ENCODE results near the gene HSD17B4. TPM values are rescaled to one million over a fixed set of nuclear protein-coding genes. Genes with fewer than 3 reads are reported as not detected.
"Not testable (repeated sequence)": the region's sequence is repeated elsewhere in the genome, so short reads cannot be mapped to it uniquely, and the experiment has no call there.

Gene HSD17B4
- total and polyA plus RNA-seq, 2 experiments from 2014 or later: 326 to 332 TPM

DNA sequence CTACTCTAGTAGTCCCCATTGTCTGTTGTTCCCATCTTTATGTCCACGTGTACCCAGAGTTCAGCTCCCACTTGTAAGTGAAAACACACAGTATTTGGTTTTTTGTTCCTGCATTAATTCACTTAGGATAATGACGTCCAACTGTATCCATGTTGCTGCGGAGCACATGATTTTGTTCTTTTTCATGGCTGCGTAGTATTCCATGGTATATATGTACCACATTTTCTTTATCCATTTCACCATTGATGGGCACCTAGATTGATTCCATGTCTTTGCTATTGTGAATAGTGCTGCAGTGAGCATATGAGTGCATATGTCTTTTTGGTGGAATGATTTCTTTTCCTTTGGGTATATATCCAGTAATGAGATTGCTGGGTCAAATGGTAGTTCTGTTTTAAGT is 51.6 kb downstream of the HSD17B4 start:
- Mint-ChIP-seq H3K9me3 (peaks cover 31% of the 10 kb centered on the region), H3K36me3 (ENCODE audit: low read depth) (peaks cover 73% of the 10 kb centered on the region)
- H3K27me3 ChIP-seq (ENCODE audit: insufficient read depth); H3K27ac Mint-ChIP-seq; H3K27me3 Mint-ChIP-seq (ENCODE audit: insufficient read depth, low read depth, poor library complexity); H2AFZ ChIP-seq; H4K20me1 ChIP-seq (replicated peaks; ENCODE audit: insufficient read depth); H3K9me2 ChIP-seq (ENCODE audit: insufficient read depth); H3K4me3 Mint-ChIP-seq; H3K4me3 ChIP-seq; H3K4me1 ChIP-seq (ENCODE audit: insufficient read depth); H3K27ac ChIP-seq (ENCODE audit: low read depth); ATAC-seq; H3F3A ChIP-seq (replicated peaks; ENCODE audit: low read depth); H3K4me2 ChIP-seq; H3K4me1 Mint-ChIP-seq; DNase-seq (ENCODE audit: low spot score): not testable (repeated sequence)
- Histone ChIP-seq H3K36me3 (ENCODE audit: insufficient read depth) (peaks cover 39% of the 10 kb centered on the region), H3K79me2 (replicated peaks; ENCODE audit: insufficient read depth) (peaks cover 27% of the 10 kb centered on the region)

DNA sequence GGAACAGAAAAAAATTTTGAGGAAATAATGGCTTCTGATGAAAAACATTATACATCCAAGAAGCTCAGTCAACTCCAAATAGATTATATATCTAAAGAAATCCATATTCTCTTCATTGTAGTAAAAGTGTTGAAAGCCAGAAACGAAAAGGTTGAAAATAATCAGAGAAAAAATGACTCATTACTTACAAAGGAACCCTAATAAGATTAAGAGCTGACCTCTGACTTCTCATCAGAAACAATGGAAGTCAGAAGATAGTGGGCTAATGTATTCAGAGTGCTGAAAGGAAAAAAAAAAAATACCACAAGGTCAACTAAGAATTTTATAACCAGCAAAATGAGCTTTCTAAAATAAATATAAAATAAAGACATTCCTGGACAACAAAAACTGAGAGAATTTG is 60.0 kb downstream of the HSD17B4 start:
- Histone ChIP-seq H3K4me3 (no peak overlapping the region), H3K27me3 (ENCODE audit: insufficient read depth) (no peaks in the 10 kb centered on the region), H3K4me1 (ENCODE audit: insufficient read depth) (no peaks in the 10 kb centered on the region), H2AFZ (no peak overlapping the region), H3K4me2 (no peak overlapping the region), H3K27ac (ENCODE audit: low read depth) (no peak overlapping the region), H3K79me2 (replicated peaks; ENCODE audit: insufficient read depth) (no peaks in the 10 kb centered on the region; the same call in 1 of the 2 replicates), H3K9me2 (ENCODE audit: insufficient read depth) (no peaks in the 10 kb centered on the region), H4K20me1 (replicated peaks; ENCODE audit: insufficient read depth) (no peaks in the 10 kb centered on the region), H3K36me3 (ENCODE audit: insufficient read depth) (peaks cover 49% of the 10 kb centered on the region), H3F3A (replicated peaks; ENCODE audit: low read depth) (no peaks in the 10 kb centered on the region)
- H3K27ac Mint-ChIP-seq: no peak overlapping the region
- H3K9me3 Mint-ChIP-seq: no peaks in the 10 kb centered on the region; the same call in 2 of the 3 replicates
- TF ChIP-seq, protein P1, sequence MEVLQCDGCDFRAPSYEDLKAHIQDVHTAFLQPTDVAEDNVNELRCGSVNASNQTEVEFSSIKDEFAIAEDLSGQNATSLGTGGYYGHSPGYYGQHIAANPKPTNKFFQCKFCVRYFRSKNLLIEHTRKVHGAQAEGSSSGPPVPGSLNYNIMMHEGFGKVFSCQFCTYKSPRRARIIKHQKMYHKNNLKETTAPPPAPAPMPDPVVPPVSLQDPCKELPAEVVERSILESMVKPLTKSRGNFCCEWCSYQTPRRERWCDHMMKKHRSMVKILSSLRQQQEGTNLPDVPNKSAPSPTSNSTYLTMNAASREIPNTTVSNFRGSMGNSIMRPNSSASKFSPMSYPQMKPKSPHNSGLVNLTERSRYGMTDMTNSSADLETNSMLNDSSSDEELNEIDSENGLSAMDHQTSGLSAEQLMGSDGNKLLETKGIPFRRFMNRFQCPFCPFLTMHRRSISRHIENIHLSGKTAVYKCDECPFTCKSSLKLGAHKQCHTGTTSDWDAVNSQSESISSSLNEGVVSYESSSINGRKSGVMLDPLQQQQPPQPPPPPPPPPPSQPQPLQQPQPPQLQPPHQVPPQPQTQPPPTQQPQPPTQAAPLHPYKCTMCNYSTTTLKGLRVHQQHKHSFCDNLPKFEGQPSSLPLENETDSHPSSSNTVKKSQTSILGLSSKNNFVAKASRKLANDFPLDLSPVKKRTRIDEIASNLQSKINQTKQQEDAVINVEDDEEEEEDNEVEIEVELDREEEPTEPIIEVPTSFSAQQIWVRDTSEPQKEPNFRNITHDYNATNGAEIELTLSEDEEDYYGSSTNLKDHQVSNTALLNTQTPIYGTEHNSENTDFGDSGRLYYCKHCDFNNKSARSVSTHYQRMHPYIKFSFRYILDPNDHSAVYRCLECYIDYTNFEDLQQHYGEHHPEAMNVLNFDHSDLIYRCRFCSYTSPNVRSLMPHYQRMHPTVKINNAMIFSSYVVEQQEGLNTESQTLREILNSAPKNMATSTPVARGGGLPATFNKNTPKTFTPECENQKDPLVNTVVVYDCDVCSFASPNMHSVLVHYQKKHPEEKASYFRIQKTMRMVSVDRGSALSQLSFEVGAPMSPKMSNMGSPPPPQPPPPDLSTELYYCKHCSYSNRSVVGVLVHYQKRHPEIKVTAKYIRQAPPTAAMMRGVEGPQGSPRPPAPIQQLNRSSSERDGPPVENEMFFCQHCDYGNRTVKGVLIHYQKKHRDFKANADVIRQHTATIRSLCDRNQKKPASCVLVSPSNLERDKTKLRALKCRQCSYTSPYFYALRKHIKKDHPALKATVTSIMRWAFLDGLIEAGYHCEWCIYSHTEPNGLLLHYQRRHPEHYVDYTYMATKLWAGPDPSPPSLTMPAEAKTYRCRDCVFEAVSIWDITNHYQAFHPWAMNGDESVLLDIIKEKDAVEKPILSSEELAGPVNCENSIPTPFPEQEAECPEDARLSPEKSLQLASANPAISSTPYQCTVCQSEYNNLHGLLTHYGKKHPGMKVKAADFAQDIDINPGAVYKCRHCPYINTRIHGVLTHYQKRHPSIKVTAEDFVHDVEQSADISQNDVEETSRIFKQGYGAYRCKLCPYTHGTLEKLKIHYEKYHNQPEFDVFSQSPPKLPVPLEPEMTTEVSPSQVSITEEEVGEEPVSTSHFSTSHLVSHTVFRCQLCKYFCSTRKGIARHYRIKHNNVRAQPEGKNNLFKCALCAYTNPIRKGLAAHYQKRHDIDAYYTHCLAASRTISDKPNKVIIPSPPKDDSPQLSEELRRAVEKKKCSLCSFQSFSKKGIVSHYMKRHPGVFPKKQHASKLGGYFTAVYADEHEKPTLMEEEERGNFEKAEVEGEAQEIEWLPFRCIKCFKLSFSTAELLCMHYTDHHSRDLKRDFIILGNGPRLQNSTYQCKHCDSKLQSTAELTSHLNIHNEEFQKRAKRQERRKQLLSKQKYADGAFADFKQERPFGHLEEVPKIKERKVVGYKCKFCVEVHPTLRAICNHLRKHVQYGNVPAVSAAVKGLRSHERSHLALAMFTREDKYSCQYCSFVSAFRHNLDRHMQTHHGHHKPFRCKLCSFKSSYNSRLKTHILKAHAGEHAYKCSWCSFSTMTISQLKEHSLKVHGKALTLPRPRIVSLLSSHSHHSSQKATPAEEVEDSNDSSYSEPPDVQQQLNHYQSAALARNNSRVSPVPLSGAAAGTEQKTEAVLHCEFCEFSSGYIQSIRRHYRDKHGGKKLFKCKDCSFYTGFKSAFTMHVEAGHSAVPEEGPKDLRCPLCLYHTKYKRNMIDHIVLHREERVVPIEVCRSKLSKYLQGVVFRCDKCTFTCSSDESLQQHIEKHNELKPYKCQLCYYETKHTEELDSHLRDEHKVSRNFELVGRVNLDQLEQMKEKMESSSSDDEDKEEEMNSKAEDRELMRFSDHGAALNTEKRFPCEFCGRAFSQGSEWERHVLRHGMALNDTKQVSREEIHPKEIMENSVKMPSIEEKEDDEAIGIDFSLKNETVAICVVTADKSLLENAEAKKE (CRISPR knock-in tag; IDR thresholded peaks at IDR 0.05): no peak
- peaks cover 81% of the 10 kb centered on the region for H3K36me3 Mint-ChIP-seq (ENCODE audit: low read depth)
- no peaks in the 10 kb centered on the region for H3K4me1 Mint-ChIP-seq
- no peak overlapping the region for H3K4me3 Mint-ChIP-seq
- no peak for DNase-seq (ENCODE audit: low spot score)
- no peak for ATAC-seq
- H3K27me3 Mint-ChIP-seq (ENCODE audit: insufficient read depth, low read depth, poor library complexity): no peaks in the 10 kb centered on the region
